NB4 (cell line): ENCODE measurements around the gene SLC9A8.

Experiments
- DNase-seq: peaks from one replicate; pipeline ENCODE4 v3.0.0; 2010; ENCODE audit warnings: low read depth
- H3K4me3 ChIP-seq: one replicate; pipeline ENCODE4 v1.5.1; 2011; ENCODE audit warnings: mild to moderate bottlenecking, low read depth, low read length, moderate library complexity
- MYC ChIP-seq: IDR thresholded peaks from 2 replicates; pipeline ENCODE4 v1.6.1; 2011; ENCODE audit warnings: low read depth, low read length
- POLR2A ChIP-seq: IDR thresholded peaks from 2 replicates; pipeline ENCODE4 v1.6.1; 2011; ENCODE audit warnings: mild to moderate bottlenecking; ENCODE audit not compliant: insufficient read length; ENCODE audit errors: extremely low read depth
- TF ChIP-seq, protein P1 (sequence below): IDR thresholded peaks from 2 replicates; pipeline ENCODE4 v1.6.1; 2011; ENCODE audit warnings: low read depth, low read length
- TF ChIP-seq, protein P2 (sequence below): IDR thresholded peaks from one replicate; pipeline ENCODE4 v1.5.1; 2012; ENCODE audit warnings: low read depth, low read length

SLC9A8 gene

DNA sequence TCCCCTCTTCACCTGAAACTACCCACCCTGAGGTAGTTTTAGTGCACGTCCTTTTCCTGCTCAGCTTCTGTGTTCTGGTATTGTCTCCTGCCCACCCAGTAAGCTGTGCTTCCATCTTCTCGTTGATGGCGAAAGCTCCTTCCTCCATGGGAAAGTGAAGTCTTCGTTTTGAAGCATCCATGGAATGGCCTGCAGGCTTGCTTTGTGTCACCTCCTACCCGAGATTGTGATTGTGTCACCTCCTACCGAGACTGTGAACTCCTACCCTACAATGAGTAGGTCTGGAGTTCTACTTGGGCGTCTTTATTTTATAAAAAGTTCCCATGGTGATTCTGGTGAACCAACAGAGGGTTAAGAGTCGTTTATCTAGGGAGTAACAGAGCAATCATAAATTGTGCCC, 25.9 kb downstream of the SLC9A8 start:
- H3K4me3 ChIP-seq: no peak overlapping the region
- TF ChIP-seq, protein P1, sequence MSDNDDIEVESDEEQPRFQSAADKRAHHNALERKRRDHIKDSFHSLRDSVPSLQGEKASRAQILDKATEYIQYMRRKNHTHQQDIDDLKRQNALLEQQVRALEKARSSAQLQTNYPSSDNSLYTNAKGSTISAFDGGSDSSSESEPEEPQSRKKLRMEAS: no peak
- TF ChIP-seq, protein P2, sequence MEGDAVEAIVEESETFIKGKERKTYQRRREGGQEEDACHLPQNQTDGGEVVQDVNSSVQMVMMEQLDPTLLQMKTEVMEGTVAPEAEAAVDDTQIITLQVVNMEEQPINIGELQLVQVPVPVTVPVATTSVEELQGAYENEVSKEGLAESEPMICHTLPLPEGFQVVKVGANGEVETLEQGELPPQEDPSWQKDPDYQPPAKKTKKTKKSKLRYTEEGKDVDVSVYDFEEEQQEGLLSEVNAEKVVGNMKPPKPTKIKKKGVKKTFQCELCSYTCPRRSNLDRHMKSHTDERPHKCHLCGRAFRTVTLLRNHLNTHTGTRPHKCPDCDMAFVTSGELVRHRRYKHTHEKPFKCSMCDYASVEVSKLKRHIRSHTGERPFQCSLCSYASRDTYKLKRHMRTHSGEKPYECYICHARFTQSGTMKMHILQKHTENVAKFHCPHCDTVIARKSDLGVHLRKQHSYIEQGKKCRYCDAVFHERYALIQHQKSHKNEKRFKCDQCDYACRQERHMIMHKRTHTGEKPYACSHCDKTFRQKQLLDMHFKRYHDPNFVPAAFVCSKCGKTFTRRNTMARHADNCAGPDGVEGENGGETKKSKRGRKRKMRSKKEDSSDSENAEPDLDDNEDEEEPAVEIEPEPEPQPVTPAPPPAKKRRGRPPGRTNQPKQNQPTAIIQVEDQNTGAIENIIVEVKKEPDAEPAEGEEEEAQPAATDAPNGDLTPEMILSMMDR: no peak
- no peak for TF ChIP-seq POLR2A
- no peak for TF ChIP-seq MYC
- no peak for DNase-seq

DNA sequence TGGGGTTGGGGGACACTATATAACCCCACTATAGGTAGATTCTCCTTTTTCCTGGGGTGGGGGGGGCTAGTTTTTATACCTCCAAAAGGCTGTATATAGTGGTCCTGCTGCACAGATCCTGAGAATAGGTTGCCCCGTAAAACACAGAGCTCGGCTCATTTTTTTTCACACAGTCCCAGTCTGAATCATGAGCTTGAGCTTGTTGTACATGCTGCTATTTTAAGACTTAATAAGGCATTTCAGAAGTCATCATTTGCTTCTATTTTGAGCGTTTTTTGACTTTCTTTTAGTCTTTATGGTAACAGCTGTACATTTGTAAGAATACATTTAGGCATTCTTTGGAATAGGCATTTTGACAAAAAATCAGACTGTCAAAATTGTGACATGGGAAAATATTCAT, 30.5 kb downstream of the SLC9A8 start:
- no peak for TF ChIP-seq MYC
- H3K4me3 ChIP-seq: no peak overlapping the region
- no peak for DNase-seq

DNA sequence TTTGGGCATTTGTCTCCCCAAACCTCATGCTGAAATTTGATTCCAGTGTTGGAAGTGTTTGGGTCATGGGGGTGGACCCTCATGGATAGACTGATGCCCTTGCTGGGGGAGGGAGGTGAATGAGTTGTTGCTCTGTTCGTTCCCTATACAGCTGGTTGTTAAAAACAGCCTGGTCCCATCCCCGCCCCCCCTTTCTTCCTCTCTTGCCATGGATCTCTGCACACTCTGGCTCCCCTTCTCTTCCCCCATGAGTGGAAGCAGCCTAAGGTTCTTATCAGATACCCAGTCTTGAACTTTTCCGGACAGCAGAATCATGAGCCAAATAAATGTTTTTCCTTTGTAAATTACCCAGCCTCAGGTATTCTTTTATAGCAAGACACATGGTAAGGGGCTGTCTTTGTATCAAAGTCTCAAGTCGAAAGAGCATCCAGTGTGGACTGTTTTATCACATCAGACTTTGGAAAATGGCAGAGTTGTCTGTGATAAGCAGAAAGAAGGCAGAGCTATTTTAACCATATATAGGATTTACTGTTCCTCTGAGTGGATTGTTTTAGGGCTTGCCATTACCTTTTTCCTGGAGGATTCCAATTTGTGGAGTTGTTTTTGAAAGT, 31.2 kb downstream of the SLC9A8 start:
- TF ChIP-seq, protein P2: no peak
- TF ChIP-seq POLR2A: no peak
- TF ChIP-seq, protein P1: no peak
- TF ChIP-seq MYC: no peak
- no peak overlapping the region for H3K4me3 ChIP-seq
- DNase-seq: no peak

DNA sequence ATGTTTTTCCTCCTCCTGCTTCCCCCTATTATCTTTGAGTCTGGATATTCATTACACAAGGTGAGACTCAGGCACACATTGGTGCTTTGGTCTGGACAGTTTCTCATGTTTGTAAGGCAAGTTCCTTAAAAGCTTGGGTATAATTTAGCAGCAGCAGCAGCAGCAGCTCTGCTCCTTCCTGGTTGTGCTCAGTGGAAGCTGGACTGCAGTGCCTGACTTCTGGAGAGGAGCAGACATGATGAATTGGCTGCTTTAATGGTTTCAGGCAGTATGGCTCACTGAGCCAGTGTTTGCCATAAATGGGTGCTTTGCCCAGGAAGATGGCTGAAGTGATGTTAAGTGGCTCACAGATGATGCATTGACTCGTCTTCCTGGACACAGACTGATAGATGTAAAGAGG, 32.4 kb downstream of the SLC9A8 start:
- DNase-seq: peak; percentile 45
- no peak overlapping the region for H3K4me3 ChIP-seq
- TF ChIP-seq POLR2A (no peak), MYC (no peak)
- TF ChIP-seq, protein P2: no peak
- TF ChIP-seq, protein P1: no peak

DNA sequence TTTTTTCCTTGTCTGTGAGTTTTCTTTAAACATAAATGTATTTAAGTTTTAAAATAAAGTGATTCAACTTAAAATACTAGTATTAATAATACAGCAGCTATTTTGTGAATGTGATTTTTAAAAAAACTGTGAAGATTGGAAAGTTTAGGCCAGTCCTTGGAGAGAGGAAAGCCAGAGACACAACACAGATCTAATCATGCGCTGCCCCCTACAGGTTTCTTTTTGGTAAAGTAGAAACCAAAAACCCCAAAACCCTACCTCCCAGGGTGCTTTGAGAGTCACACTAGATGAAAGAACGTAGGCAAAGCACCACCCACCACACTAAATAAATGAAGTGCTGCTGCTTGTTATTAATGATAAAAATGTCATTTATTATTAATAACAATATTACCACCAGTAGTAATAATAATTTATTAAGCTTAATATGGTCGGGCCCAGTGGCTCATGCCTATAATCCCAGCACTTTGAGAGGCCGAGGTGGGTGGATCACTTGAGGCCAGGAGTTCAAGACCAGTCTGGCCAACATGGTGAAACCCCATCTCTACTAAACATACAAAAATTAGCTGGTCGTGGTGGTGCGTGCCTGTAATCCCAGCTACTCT, 33.7 kb downstream of the SLC9A8 start:
- DNase-seq: peak; percentile 80
- H3K4me3 ChIP-seq: no peak overlapping the region
- TF ChIP-seq, protein P1: no peak
- TF ChIP-seq, protein P2: peak; percentile 66
- TF ChIP-seq MYC (peak; percentile 41; the same call in 1 of the 2 replicates), POLR2A (no peak)

DNA sequence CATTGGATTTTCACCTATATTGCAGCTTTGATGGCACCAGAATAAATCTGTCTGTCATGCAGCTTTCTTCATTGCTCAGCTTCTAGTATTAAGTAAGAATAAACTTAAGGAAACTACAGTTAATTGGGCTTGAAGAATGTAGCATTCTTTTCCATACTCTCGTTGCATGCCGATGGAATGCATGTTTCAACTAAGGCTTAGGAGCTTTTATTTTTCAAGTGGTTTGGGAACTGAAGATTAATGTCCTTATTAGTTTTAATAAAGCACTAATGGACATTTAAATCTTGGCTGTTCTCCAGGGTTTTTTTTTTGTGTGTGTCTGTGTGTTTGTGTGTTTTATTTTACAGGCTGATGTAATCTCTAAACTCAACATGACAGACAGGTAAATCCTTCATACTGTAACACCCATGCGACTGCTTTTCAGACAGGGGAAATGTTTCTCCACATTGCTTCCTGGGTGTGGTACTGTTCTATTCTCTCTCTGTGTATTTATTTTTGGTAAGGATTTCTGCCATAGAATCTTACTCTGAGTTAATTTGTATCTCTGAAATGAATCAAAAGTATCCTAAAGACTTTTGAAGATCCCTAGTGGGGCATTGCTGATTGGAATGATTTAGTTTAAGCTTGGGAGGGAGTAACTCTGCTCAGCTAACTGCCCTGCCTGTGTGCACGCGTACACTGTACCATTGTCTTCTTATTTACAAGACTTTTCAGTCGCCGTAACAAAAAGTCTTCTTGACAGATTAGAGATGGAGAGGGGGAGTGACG, 38.0 kb downstream of the SLC9A8 start:
- TF ChIP-seq, protein P2: no peak
- TF ChIP-seq, protein P1: no peak
- TF ChIP-seq POLR2A: no peak
- TF ChIP-seq MYC: no peak
- H3K4me3 ChIP-seq: no peak overlapping the region
- no peak for DNase-seq
